Caco-2 (cell line): ENCODE measurements around the gene ABCB4. TPM values are rescaled to one million over a fixed set of nuclear protein-coding genes. Genes with fewer than 3 reads are reported as not detected.

ENCODE experiments used
- BruUV-seq: library from RNA; stranded (reverse); fragments of 400-500 nt; replicated peaks from 2 replicates; lab custom pipeline; 2021; lab: Mats Ljungman, UMichigan
- CTCF ChIA-PET: fragments of 300-600 bp; sonication (Branson Sonifier 250); formaldehyde crosslinking; loops from one replicate; lab custom pipeline; 2022; ENCODE audit warnings: antibody characterized with exemption; lab: Charles Lee
- POLR2A ChIA-PET: fragments of 300-600 bp; sonication (Branson Sonifier 250); formaldehyde crosslinking; loops from one replicate; lab custom pipeline; 2022; ENCODE audit warnings: antibody characterized with exemption; lab: Charles Lee
- DNase-seq, 2 experiments: peaks; one replicate each; pipeline versions ENCODE4 v3.0.0 to v3.0.0-alpha.2; 2020 to 2022
- H3K27me3 ChIP-seq: replicated peaks from 2 replicates; pipeline ENCODE4 v1.6.0; 2011; ENCODE audit warnings: low read length; ENCODE audit not compliant: control insufficient read depth, insufficient read depth
- H3K36me3 ChIP-seq: 2 replicates; pipeline ENCODE4 v1.5.1; 2011; ENCODE audit warnings: low read length; ENCODE audit not compliant: control insufficient read depth, insufficient read depth
- H3K4me1 ChIP-seq: fragments of 250-450 bp; sonication (Bioruptor Pico); 2 replicates; pipeline ENCODE4 v1.5.1; 2020; ENCODE audit warnings: mild to moderate bottlenecking
- H3K4me3 ChIP-seq: 2 replicates; pipeline ENCODE4 v1.5.1; 2011; ENCODE audit warnings: low read depth, mild to moderate bottlenecking, control low read depth, low read length
- H3K9me3 ChIP-seq: fragments of 250-450 bp; sonication (Bioruptor Pico); 2 replicates; pipeline ENCODE4 v1.5.1; 2020; ENCODE audit warnings: mild to moderate bottlenecking, moderate library complexity
- H3K27ac Mint-ChIP-seq: one replicate; pipeline ENCODE4 v1.8.0; 2022; ENCODE audit warnings: mixed read lengths; ENCODE audit not compliant: unreplicated experiment
- H3K27me3 Mint-ChIP-seq: one replicate; pipeline ENCODE4 v1.8.0; 2022; ENCODE audit warnings: mixed read lengths; ENCODE audit not compliant: insufficient read depth, unreplicated experiment
- H3K36me3 Mint-ChIP-seq: one replicate; pipeline ENCODE4 v1.8.0; 2022; ENCODE audit warnings: mild to moderate bottlenecking, mixed read lengths; ENCODE audit not compliant: insufficient read depth, unreplicated experiment
- H3K4me1 Mint-ChIP-seq: one replicate; pipeline ENCODE4 v1.8.0; 2022; ENCODE audit warnings: low read depth, mixed read lengths; ENCODE audit not compliant: unreplicated experiment
- H3K4me3 Mint-ChIP-seq: one replicate; pipeline ENCODE4 v1.8.0; 2022; ENCODE audit warnings: mild to moderate bottlenecking, moderate library complexity, mixed read lengths; ENCODE audit not compliant: unreplicated experiment
- H3K9me3 Mint-ChIP-seq: one replicate; pipeline ENCODE4 v1.8.0; 2022; ENCODE audit warnings: mixed read lengths; ENCODE audit not compliant: unreplicated experiment
- intact Hi-C: fragments of 100-400 bp; cut with micrococcal nuclease; formaldehyde crosslinking; loops from one replicate; pipeline ENCODE4 v1.10.0; 2022; ENCODE audit not compliant: unreplicated experiment
- total RNA-seq: library from RNA; stranded (reverse); gene quantifications from 2 replicates; pipeline ENCODE4 v1.2.3, GENCODE V29; 2022
- TF ChIP-seq, protein P1 (sequence below), 2 experiments: fragments of 200-600 bp in 1 of 2; IDR thresholded peaks; 1 replicate in 1 of 2; 2 replicates in 1 of 2; pipeline versions ENCODE4 v1.5.1 to v1.8.0; 2011 to 2022; ENCODE audit warnings: antibody characterized with exemption in 1 of 2, control low read depth in 1 of 2, inconsistent platforms in 1 of 2, low read depth in 1 of 2, low read length in 1 of 2, mild to moderate bottlenecking in 1 of 2, moderate library complexity in 1 of 2; ENCODE audit not compliant: insufficient read depth in 1 of 2, severe bottlenecking in 1 of 2, unreplicated experiment in 1 of 2

ABCB4 gene
- total RNA-seq, 1 experiment from 2014 or later = 0.18 TPM

DNA sequence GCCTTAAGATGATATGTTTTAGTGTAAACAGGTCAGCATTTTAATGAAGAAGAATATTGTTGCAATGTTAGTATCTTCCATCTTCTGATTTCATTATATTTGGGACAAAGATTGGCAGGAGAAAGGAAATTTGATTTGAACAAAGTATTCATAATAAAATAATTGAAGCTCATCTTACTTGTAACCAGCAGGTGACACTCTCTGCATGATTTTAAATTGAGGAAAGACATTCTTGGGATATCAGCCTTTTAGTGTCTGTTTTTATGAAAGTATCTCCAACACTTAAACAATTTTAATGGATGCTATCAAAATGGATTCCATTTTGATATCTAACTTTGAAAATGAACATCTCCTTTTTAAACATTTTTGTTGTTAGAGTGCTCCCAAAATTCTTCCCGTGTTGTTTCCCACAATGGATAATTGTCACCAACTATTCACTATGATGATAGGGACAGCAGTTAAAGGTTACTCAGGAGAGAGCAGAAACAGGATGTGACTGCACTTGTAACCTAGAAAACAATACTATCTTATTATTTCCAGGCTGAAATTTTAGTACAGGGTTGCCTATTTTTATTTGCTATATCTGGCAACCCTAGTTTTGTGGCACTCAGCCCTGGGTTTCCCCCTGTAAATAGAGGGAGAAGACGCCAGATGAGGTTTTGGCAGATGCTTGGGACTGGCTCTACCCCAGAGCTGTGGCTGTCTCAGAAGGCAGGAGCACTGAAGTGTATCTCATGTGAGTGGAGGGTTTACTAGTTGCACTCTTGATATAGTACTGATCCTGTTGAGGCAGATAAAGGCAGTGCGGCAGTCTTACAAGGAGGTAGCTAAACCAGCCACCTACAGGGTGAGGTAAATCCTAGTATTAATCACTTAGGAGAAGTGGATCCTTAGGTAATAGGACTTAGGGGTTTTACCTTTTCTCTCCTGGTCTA lies 31.0 kb upstream of the ABCB4 start:
- Mint-ChIP-seq H3K27me3 (no peaks in the 10 kb centered on the region), H3K36me3 (no peaks in the 10 kb centered on the region), H3K9me3 (no peaks in the 10 kb centered on the region), H3K4me1 (no peaks in the 10 kb centered on the region), H3K27ac (no peak overlapping the region), H3K4me3 (no peak overlapping the region)
- Histone ChIP-seq H3K27me3 (no peaks in the 10 kb centered on the region), H3K4me3 (no peak overlapping the region), H3K9me3 (no peaks in the 10 kb centered on the region), H3K36me3 (no peaks in the 10 kb centered on the region), H3K4me1 (no peaks in the 10 kb centered on the region)
- ChIA-PET POLR2A (no interaction called here), CTCF (interaction anchor here (0.6 to 1.4 kb wide), 4 partner anchors 12 to 307 kb away, joined by 3 to 5 read pairs (median 3); no protein-coding TSS in a partner anchor)
- BruUV-seq = no TSS peak
- intact Hi-C loops = loop anchor here (1.0 to 5.0 kb wide), 6 partner anchors 58 to 380 kb away; partner anchors contain the start of gene ABCB1
- TF ChIP-seq, protein P1, sequence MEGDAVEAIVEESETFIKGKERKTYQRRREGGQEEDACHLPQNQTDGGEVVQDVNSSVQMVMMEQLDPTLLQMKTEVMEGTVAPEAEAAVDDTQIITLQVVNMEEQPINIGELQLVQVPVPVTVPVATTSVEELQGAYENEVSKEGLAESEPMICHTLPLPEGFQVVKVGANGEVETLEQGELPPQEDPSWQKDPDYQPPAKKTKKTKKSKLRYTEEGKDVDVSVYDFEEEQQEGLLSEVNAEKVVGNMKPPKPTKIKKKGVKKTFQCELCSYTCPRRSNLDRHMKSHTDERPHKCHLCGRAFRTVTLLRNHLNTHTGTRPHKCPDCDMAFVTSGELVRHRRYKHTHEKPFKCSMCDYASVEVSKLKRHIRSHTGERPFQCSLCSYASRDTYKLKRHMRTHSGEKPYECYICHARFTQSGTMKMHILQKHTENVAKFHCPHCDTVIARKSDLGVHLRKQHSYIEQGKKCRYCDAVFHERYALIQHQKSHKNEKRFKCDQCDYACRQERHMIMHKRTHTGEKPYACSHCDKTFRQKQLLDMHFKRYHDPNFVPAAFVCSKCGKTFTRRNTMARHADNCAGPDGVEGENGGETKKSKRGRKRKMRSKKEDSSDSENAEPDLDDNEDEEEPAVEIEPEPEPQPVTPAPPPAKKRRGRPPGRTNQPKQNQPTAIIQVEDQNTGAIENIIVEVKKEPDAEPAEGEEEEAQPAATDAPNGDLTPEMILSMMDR (IDR thresholded peaks at IDR 0.05; ENCODE audit: insufficient read depth in 1 of 2, low read depth in 1 of 2, low read length in 1 of 2, severe bottlenecking in 1 of 2, unreplicated experiment in 1 of 2) = peak; percentile 11 to 42
- DNase-seq = no peak

DNA sequence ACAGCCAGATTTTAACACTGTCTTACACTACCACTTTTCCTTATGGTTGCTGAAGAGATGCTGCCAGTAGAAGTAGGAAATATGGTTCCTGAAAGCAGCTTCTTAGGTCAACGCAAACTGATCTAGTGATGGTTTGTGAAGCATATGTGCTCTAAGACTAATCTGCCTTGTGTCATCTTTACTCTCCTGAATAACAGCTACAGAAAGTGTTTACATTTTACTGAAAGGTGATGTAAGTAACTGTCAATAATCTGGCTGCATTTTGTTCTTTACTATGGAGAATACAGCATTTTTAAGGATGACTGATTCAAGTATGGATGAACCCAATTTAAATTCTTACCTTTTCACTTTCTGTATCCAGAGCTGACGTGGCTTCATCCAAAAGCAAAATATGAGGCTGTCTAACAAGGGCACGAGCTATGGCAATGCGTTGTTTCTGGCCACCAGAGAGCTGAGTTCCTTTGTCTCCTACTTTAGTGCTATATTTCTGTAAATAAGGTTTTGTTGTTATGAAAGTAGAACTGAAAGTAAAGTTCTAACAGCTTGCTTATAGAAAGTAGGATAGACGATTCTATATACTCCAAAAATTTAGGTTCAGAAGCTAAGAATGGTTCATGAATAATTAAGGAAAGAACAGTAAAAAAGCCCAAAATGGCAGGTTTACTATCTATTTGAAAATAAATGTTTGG lies 30.2 kb upstream of the ABCB4 start:
- POLR2A ChIA-PET = no interaction called here
- no peaks in the 10 kb centered on the region for H3K4me1 Mint-ChIP-seq
- Histone ChIP-seq H3K27me3 (no peaks in the 10 kb centered on the region), H3K4me1 (no peaks in the 10 kb centered on the region), H3K36me3 (no peaks in the 10 kb centered on the region), H3K4me3 (no peak overlapping the region), H3K9me3 (no peaks in the 10 kb centered on the region)
- H3K27ac Mint-ChIP-seq = no peak overlapping the region
- H3K4me3 Mint-ChIP-seq = no peak overlapping the region
- CTCF ChIA-PET = interaction anchor here (0.6 to 1.4 kb wide), 4 partner anchors 11 to 308 kb away, joined by 3 to 5 read pairs (median 3); no protein-coding TSS in a partner anchor
- no peaks in the 10 kb centered on the region for H3K9me3 Mint-ChIP-seq
- no peaks in the 10 kb centered on the region for H3K36me3 Mint-ChIP-seq
- intact Hi-C loops = loop anchor here (1.0 to 5.0 kb wide), 4 partner anchors 59 to 381 kb away; partner anchors contain the start of gene ABCB1
- no TSS peak for BruUV-seq
- DNase-seq = no peak
- TF ChIP-seq, protein P1 (IDR thresholded peaks at IDR 0.05; ENCODE audit: insufficient read depth in 1 of 2, low read depth in 1 of 2, low read length in 1 of 2, severe bottlenecking in 1 of 2, unreplicated experiment in 1 of 2) = no peak
- H3K27me3 Mint-ChIP-seq = no peaks in the 10 kb centered on the region

DNA sequence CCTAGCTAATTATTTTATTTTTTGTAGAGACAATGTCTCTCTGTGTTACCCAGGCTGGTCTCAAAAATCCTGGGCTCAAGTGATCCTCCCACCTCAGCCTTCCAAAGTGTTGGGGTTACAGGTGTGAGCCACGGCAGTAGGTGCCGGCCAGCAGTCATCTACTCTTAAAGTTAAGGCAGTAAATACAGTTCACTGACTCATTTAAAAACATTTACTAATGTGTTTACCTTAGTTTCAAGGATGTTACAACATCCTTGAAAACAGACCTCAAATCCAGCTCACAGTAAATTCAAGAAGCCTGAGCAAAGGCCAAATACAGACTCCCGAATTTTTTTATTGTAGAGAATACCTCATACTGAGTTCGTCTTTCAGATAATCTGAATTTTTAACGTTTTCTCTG lies 29.6 kb upstream of the ABCB4 start:
- CTCF ChIA-PET = interaction anchor here (1.4 kb wide), 1 partner anchor 10 kb away, joined by 3 read pairs; no protein-coding TSS in a partner anchor
- Histone ChIP-seq H3K27me3 (no peaks in the 10 kb centered on the region), H3K9me3 (no peaks in the 10 kb centered on the region), H3K36me3 (no peaks in the 10 kb centered on the region), H3K4me3 (no peak overlapping the region), H3K4me1 (no peaks in the 10 kb centered on the region)
- Mint-ChIP-seq H3K36me3 (no peaks in the 10 kb centered on the region), H3K4me3 (no peak overlapping the region), H3K27me3 (no peaks in the 10 kb centered on the region), H3K9me3 (no peaks in the 10 kb centered on the region), H3K4me1 (no peaks in the 10 kb centered on the region), H3K27ac (no peak overlapping the region)
- no peak for DNase-seq
- BruUV-seq = no TSS peak
- TF ChIP-seq, protein P1 (IDR thresholded peaks at IDR 0.05; ENCODE audit: insufficient read depth in 1 of 2, low read depth in 1 of 2, low read length in 1 of 2, severe bottlenecking in 1 of 2, unreplicated experiment in 1 of 2) = no peak
- intact Hi-C loops = loop anchor here (5.0 kb wide), 1 partner anchor 97 kb away; the partner anchor contains the start of gene ABCB1
- POLR2A ChIA-PET = no interaction called here
